Right kidney (tissue), 1 donor: ENCODE data around the gene KCNQ4.

Source experiments
- DNase-seq: peaks from one replicate; pipeline ENCODE4 v3.0.0-alpha.2; 2016

KCNQ4 gene

GRCh38 chr1:40861224-40862003 lies 77.8 kb downstream of the KCNQ4 start:
- peak; percentile 90 for DNase-seq

GRCh38 chr1:40862008-40862863 lies 78.6 kb downstream of the KCNQ4 start, which contains the start of gene CITED4:
CITED4 (minus strand) TSS chr1:40862363; CDS start chr1:40862127, 236 bp downstream.
- DNase-seq, result peak; percentile 95

- no peak for DNase-seq
Observed at GRCh38 chr1:40868051-40868723, 84.6 kb downstream of the KCNQ4 start.

- no peak for DNase-seq
Observed at GRCh38 chr1:40870135-40870728, 86.6 kb downstream of the KCNQ4 start.

- no peak for DNase-seq
Observed at GRCh38 chr1:40872276-40872675, 88.7 kb downstream of the KCNQ4 start.

DNA sequence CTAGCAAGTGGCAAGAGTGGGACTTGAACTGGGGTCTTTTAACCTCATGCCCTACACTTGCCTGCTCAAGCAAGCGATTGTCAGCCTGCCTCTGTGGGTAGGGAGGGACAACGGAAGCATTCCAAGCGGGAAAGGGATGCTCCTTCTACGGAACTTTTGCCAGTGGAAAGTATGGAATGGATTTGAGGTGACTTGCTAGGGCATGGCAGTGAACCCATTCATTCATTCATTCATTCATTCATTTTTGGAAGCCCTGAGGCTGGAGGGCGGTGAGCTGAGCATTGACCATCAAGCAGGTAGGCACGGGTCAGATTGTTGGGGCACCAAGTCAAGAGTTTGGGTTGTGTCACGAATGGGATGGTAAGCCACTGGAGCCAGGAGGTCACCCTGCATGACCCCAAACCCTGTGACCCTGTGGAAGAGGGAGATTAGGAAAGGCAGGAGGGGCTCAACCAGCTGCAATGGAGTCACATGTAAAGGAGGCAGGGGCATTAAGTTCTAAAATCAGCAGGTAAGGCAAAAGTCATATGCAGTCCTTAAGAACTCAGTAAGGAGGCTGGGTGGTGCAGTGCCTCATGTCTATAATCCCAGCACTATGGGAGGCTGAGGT lies 90.4 kb downstream of the KCNQ4 start:
- no peak for DNase-seq

DNA sequence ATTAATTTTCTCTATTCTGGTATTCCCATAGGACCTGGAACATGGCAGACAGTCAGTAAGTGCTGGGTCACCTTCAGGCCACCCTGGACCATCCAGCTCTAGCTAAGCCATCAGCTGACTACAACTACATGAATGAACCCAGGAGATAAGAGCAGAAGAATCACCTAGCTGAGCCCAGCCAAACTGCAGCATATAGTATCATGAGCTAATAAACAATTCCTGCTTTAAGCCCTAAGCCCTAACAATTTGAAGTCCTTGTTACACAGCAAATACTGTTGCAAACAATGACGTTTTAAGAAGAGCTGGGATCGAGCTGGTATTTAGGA lies 92.8 kb downstream of the KCNQ4 start:
- no peak for DNase-seq

DNA sequence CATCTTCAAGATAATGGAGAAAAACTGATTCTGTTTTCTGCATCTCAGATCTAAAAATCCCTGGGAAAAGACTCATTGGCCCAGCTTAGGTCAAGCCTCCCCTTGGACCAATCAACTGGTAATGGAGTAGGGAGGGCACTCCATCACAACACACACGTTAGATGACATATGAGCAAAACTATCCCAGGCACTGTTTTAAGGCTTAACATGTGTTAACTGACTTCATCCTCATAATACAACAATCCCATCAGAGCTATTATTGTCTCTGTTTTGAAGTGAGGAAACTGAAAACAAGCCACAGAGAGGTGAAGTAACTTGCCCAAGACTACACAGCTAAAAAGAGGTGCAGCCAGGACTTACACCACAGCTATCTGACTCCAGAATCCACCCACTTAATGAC lies 93.3 kb downstream of the KCNQ4 start:
- no peak for DNase-seq

DNA sequence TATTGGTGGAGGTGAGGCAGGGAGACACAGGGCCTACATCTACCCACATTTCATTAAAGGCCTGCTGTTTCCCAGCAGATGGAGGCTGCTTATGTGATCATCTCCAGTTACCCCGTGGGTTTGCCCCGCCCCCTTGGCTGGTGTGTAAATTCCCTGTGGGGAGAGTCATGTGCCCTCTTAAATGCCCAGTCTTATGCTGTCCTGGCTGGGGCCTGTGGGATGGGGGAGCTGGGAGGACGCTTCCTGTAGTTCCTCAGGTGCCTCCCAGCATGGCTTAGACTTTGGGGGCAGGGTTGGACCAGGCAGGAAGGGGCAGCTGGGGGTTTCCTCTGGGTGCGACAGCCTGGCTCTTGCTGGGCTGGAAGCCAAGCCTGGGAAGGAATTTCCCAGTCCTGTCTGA lies 94.1 kb downstream of the KCNQ4 start:
- DNase-seq, result no peak

DNA sequence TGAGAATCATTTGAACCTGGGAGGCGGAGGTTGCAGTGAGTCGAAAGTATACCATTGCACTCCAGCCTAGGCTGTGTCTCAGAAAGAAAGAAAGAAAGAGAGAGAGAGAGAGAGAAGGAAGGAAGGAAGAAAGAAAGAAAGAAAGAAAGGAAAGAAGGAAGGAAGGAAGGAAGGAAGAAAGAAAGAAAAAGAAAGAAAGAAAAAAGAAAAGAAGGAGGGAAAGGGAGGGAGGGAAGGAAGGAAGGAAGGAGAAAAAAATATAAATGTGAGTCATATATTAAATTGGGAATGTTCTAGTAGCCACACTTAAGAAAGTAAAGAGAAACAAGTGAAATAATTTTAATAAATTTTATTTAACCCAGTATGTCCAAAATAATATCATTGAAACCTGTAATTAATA lies 95.3 kb downstream of the KCNQ4 start:
- no peak for DNase-seq

DNA sequence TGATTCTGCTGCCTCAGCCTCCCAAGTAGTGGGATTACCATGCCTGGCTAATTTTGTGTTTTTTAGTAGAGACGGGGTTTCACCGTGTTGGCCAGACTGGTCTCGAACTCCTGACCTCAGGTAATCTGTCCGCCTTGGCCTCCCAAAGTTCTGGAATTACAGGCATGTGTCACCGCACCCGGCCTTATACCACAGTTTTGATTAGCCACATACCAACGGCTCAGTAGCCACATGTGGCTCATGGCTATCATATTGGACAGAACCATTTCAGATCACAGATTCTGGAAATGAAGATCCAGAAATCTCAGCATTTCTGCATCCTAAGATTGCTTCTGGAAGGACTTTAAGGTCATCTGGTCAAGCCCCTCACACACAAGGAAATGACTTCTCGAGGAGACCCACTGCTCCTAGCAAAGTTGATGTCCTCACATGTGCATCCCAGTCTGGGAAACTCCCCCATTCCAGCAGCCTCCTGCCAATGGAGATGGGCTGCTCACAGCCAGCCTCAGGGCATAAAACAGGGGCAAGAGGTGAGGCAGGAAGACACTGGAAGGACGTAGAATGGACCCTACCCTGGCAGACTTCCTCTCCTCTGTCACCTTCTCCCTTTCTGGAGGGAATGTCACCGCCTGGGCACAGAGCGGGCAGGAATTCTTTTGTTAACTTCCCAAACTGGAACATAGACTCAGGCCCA lies 96.0 kb downstream of the KCNQ4 start:
- DNase-seq, result no peak

DNA sequence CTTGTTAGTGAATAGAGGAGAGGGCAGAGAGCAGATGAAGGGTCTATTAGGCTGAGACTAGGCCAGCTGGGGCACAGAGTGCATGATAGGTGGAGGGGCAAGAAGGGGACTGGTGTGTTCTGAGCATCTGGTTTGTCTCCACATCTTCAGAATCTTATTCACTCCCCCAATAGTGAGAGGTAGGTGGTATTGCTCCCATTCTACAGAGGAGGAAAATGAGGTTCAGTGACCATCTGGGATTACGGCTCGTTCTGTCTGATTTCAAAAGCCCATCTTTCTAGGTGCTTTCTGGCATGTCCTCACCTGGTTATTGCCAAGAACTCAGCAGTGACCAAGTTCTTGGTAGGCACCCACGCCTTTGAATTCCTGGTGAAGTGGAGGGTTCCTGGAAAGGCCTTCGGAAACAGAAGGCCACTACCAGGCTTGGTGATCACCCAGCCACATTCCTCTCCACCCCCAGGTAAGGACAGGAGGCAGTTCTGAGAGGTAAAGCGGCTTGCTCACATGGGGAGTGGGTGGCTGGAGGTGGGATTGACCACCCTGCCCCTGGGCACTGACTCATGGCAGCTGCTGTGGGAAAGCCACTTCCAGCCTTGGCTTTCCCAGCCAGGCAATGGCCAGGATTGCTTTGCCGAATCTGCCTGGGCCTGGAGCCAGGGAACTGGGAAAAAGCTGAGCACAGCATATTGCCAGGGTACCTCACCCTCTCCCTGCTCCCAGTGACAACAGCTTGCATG lies 97.4 kb downstream of the KCNQ4 start:
- DNase-seq, result no peak

DNA sequence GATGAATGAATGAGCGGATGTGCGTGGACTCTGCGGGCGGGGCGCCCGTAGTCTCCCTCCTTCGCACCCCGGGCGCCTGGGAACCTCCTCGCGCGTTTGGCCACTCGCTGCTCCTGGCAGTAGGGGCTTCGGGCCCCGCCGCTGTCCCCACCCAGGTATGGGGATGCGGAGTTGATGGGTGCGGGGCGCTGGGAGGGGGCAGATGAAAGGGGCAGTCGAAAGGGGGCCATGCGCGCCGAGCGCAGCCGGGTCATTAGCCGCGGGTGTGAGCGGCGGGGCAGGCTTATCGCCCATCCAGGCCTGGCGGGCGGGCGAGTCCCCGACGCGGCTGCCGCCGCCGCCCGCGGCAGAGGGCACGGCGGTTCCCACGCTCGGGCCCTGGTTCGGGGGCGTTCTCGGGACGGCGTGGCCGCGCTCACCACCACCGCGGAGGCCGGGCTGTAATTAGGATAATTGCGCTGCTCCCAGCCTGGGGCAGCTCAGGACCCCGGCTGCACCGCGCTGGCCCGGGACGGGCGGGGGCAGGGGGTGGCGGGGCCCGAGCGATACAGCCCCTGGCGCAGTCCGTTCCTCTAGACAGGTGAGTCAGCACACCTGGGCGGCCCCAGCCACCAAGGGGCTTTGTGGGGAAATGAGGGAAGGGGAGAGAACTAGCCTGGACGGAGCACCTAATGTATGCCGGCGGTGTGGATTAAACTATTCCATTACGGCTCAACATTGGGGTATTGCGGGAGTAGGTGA lies 100.6 kb downstream of the KCNQ4 start:
- DNase-seq, result peak; percentile 28

- no peak for DNase-seq
Observed at GRCh38 chr1:40886318-40887011, 102.9 kb downstream of the KCNQ4 start.

- DNase-seq, result no peak
Observed at GRCh38 chr1:40887012-40887378, 103.4 kb downstream of the KCNQ4 start.

GRCh38 chr1:40887652-40888051 lies 104.1 kb downstream of the KCNQ4 start:
- DNase-seq, result no peak
